H9 (cell line): ENCODE measurements around the gene CPA2. TPM values are rescaled to one million over a fixed set of nuclear protein-coding genes. Genes with fewer than 3 reads are reported as not detected.

Experiments used
- DNase-seq: peaks from one replicate; pipeline ENCODE4 v3.0.0-alpha.2; 2017
- H2AFZ ChIP-seq: one replicate; pipeline ENCODE4 v1.6.1; 2013; ENCODE audit warnings: mild to moderate bottlenecking, low read length, control low read depth, moderate library complexity
- H2AK5ac ChIP-seq: 2 replicates; pipeline ENCODE4 v1.6.1; 2013; ENCODE audit warnings: low read length, control low read depth, mixed read lengths; ENCODE audit not compliant: insufficient read length
- H2BK120ac ChIP-seq: one replicate; pipeline ENCODE4 v1.6.1; 2013; ENCODE audit warnings: low read depth, mild to moderate bottlenecking, low read length, control low read depth, inconsistent platforms; ENCODE audit not compliant: poor library complexity, severe bottlenecking
- H2BK12ac ChIP-seq: 2 replicates; pipeline ENCODE4 v1.6.1; 2013; ENCODE audit warnings: low read length, control low read depth, mixed read lengths, low read depth; ENCODE audit not compliant: insufficient read length
- H2BK15ac ChIP-seq: 2 replicates; pipeline ENCODE4 v1.6.1; 2013; ENCODE audit warnings: low read depth, low read length, control low read depth
- H2BK20ac ChIP-seq: one replicate; pipeline ENCODE4 v1.6.1; 2013; ENCODE audit warnings: low read depth, mild to moderate bottlenecking, low read length, control low read depth, inconsistent platforms; ENCODE audit not compliant: poor library complexity, severe bottlenecking
- H2BK5ac ChIP-seq: 2 replicates; pipeline ENCODE4 v1.6.1; 2013; ENCODE audit warnings: low read length, control low read depth, mixed read lengths; ENCODE audit not compliant: insufficient read length
- H3K14ac ChIP-seq: 2 replicates; pipeline ENCODE4 v1.6.1; 2013; ENCODE audit warnings: low read length, control low read depth; ENCODE audit not compliant: insufficient read depth
- H3K18ac ChIP-seq: 2 replicates; pipeline ENCODE4 v1.6.1; 2013; ENCODE audit warnings: low read depth, mild to moderate bottlenecking, mixed read lengths, low read length, control low read depth; ENCODE audit not compliant: insufficient read length
- H3K23ac ChIP-seq: 2 replicates; pipeline ENCODE4 v1.6.1; 2013; ENCODE audit warnings: low read length, control low read depth, mixed read lengths, low read depth; ENCODE audit not compliant: insufficient read length
- H3K23me2 ChIP-seq: 2 replicates; pipeline ENCODE4 v1.6.1; 2013; ENCODE audit warnings: low read depth, mild to moderate bottlenecking, mixed read lengths, low read length, control low read depth; ENCODE audit not compliant: insufficient read length, poor library complexity, severe bottlenecking
- H3K27ac ChIP-seq: 2 replicates; pipeline ENCODE4 v1.5.1; 2013; ENCODE audit warnings: low read length, control low read depth, mixed read lengths, low read depth; ENCODE audit not compliant: insufficient read length
- H3K27me3 ChIP-seq: 2 replicates; pipeline ENCODE4 v1.6.1; 2013; ENCODE audit warnings: low read length, control low read depth, inconsistent platforms; ENCODE audit not compliant: insufficient read depth
- H3K4ac ChIP-seq: 2 replicates; pipeline ENCODE4 v1.6.1; 2013; ENCODE audit warnings: low read depth, mild to moderate bottlenecking, control low read depth, inconsistent platforms, low read length, moderate library complexity
- H3K4me1 ChIP-seq: 2 replicates; pipeline ENCODE4 v1.6.1; 2013; ENCODE audit warnings: low read length, control low read depth, inconsistent platforms; ENCODE audit not compliant: insufficient read depth
- H3K4me2 ChIP-seq: 2 replicates; pipeline ENCODE4 v1.6.1; 2013; ENCODE audit warnings: low read length, control low read depth, mixed read lengths; ENCODE audit not compliant: insufficient read length, insufficient read depth
- H3K56ac ChIP-seq: 2 replicates; pipeline ENCODE4 v1.6.1; 2013; ENCODE audit warnings: low read depth, mild to moderate bottlenecking, mixed read lengths, low read length, control low read depth; ENCODE audit not compliant: insufficient read length
- H3K79me1 ChIP-seq: 2 replicates; pipeline ENCODE4 v1.6.1; 2013; ENCODE audit warnings: low read depth, mild to moderate bottlenecking, moderate library complexity, low read length, control low read depth, inconsistent platforms; ENCODE audit not compliant: insufficient read depth, poor library complexity, severe bottlenecking
- H3K79me2 ChIP-seq: 2 replicates; pipeline ENCODE4 v1.6.1; 2013; ENCODE audit warnings: low read length, control low read depth, inconsistent platforms; ENCODE audit not compliant: insufficient read depth
- H3K9ac ChIP-seq: 2 replicates; pipeline ENCODE4 v1.6.1; 2013; ENCODE audit warnings: low read length, control low read depth, mixed read lengths; ENCODE audit not compliant: insufficient read length; ENCODE audit errors: extremely low read depth
- H3K9me3 ChIP-seq: one replicate; pipeline ENCODE4 v1.6.1; 2013; ENCODE audit warnings: low read depth, low read length, inconsistent platforms; ENCODE audit not compliant: control insufficient read depth
- H3T11ph ChIP-seq: one replicate; pipeline ENCODE4 v1.6.1; 2013; ENCODE audit warnings: mild to moderate bottlenecking, low read length, control low read depth, inconsistent platforms
- H4K20me1 ChIP-seq: one replicate; pipeline ENCODE4 v1.6.1; 2013; ENCODE audit not compliant: control insufficient read depth, insufficient read length, insufficient read depth
- H4K5ac ChIP-seq: 2 replicates; pipeline ENCODE4 v1.6.1; 2013; ENCODE audit warnings: low read depth, mild to moderate bottlenecking, mixed read lengths, low read length, control low read depth; ENCODE audit not compliant: insufficient read length
- H4K8ac ChIP-seq: replicated peaks from 2 replicates; pipeline ENCODE4 v1.6.1; 2013; ENCODE audit warnings: low read length, control low read depth, mixed read lengths, low read depth; ENCODE audit not compliant: insufficient read length
- H4K91ac ChIP-seq: 2 replicates; pipeline ENCODE4 v1.6.1; 2013; ENCODE audit warnings: low read depth, mild to moderate bottlenecking, moderate library complexity, mixed read lengths, low read length, control low read depth; ENCODE audit not compliant: insufficient read length
- H3K27ac Mint-ChIP-seq, 3 experiments: 2 replicates in 2 of 3; 3 replicates in 1 of 3; pipeline ENCODE4 v1.8.0; 2020 to 2021; ENCODE audit warnings: mixed read lengths in 3 of 3, mild to moderate bottlenecking in 1 of 3, moderate library complexity in 1 of 3
- H3K27me3 Mint-ChIP-seq: 2 replicates; pipeline ENCODE4 v1.8.0; 2021; ENCODE audit warnings: low read depth, mild to moderate bottlenecking, moderate library complexity, mixed read lengths
- H3K36me3 Mint-ChIP-seq, 3 experiments: 2 replicates in 2 of 3; 3 replicates in 1 of 3; pipeline ENCODE4 v1.8.0; 2020 to 2021; ENCODE audit warnings: low read depth in 3 of 3, mixed read lengths in 3 of 3; ENCODE audit not compliant: insufficient read depth in 1 of 3
- H3K4me1 Mint-ChIP-seq, 2 experiments: 2 replicates each; pipeline ENCODE4 v1.8.0; 2020; ENCODE audit warnings: mixed read lengths in 2 of 2
- H3K4me3 Mint-ChIP-seq, 2 experiments: 2 replicates in 1 of 2; 3 replicates in 1 of 2; pipeline ENCODE4 v1.8.0; 2020 to 2021; ENCODE audit warnings: mild to moderate bottlenecking in 2 of 2, mixed read lengths in 2 of 2, moderate library complexity in 1 of 2
- H3K9me3 Mint-ChIP-seq, 2 experiments: 2 replicates in 1 of 2; 3 replicates in 1 of 2; pipeline ENCODE4 v1.8.0; 2020; ENCODE audit warnings: mild to moderate bottlenecking in 2 of 2, mixed read lengths in 2 of 2, moderate library complexity in 1 of 2
- CTCF ChIP-seq: fragments of 200-600 bp; sonication (generic); conservative IDR thresholded peaks from 3 replicates; pipeline ENCODE4 v1.8.0; 2021; ENCODE audit warnings: antibody characterized with exemption, mild to moderate bottlenecking
- WGBS: extraction: QIAGEN DNeasy Blood & Tissue Kit; methylation state at CpG from one replicate; pipeline ENCODE4 v1.1.7; 2013; ENCODE audit warnings: missing lambda C conversion rate, low lambda C conversion rate, mixed read lengths; ENCODE audit not compliant: insufficient read length; ENCODE audit errors: extremely low coverage; 5-methylcytosine and 5-hydroxymethylcytosine counted together
- total RNA-seq: library from RNA; stranded (reverse); gene quantifications from 2 replicates; pipeline ENCODE4 v1.2.1, GENCODE V29; 2021

Gene CPA2
- total RNA-seq, 1 experiment from 2014 or later, result not detected

- no peak overlapping the region for H2BK5ac ChIP-seq
- no peak for TF ChIP-seq CTCF
- Mint-ChIP-seq H3K4me1 (peaks cover 3 to 4% of the 10 kb centered on the region in 2 experiments; a peak in 2 of 4 replicates), H3K27me3 (peaks cover 5% of the 10 kb centered on the region; the same call in 1 of the 2 replicates), H3K36me3 (peaks cover 0 to 7% (median 0%) of the 10 kb centered on the region in 3 experiments; a peak in 2 of 7 replicates), H3K4me3 (no peak overlapping the region), H3K9me3 (peaks cover 0 to 5% of the 10 kb centered on the region in 2 experiments; a peak in 3 of 5 replicates), H3K27ac (no peak overlapping the region; a peak in 1 of 7 replicates)
- no peaks in the 10 kb centered on the region for H3K79me1 ChIP-seq
- no peak overlapping the region for H2BK12ac ChIP-seq
- H3K79me2 ChIP-seq, result no peaks in the 10 kb centered on the region
- no peak overlapping the region for H2BK20ac ChIP-seq
- no peaks in the 10 kb centered on the region for H3K27me3 ChIP-seq
- no peak overlapping the region for H2AK5ac ChIP-seq
- no peaks in the 10 kb centered on the region for H3K23me2 ChIP-seq
- H4K91ac ChIP-seq, result no peak overlapping the region
- H3T11ph ChIP-seq, result no peak overlapping the region
- H4K20me1 ChIP-seq, result no peaks in the 10 kb centered on the region
- no peak overlapping the region for H2AFZ ChIP-seq
- H3K4ac ChIP-seq, result no peak overlapping the region
- H3K23ac ChIP-seq, result no peak overlapping the region
- no peak overlapping the region for H3K4me2 ChIP-seq
- no peak overlapping the region for H3K56ac ChIP-seq
- H2BK120ac ChIP-seq, result no peak overlapping the region
- no peak overlapping the region for H3K27ac ChIP-seq
- H3K9ac ChIP-seq, result no peak overlapping the region
- H3K4me1 ChIP-seq, result no peaks in the 10 kb centered on the region
- H2BK15ac ChIP-seq, result no peak overlapping the region
- H4K8ac ChIP-seq, result no peak overlapping the region
- H4K5ac ChIP-seq, result no peak overlapping the region
- WGBS, result no CpG with 5 or more reads among the region's 9 CpGs
- H3K14ac ChIP-seq, result no peak overlapping the region
- DNase-seq, result no peak
- H3K9me3 ChIP-seq, result no peaks in the 10 kb centered on the region
- no peak overlapping the region for H3K18ac ChIP-seq
These were observed 46.8 kb upstream of the CPA2 start for GRCh38 chr7:130219871-130220270.
